Mesothelial cell of epicardium (in vitro differentiated cells): ENCODE measurements around the gene DPP6. TPM values are rescaled to one million over a fixed set of nuclear protein-coding genes. Genes with fewer than 3 reads are reported as not detected.

Source experiments
- DNase-seq, 2 experiments: peaks; one replicate each; pipeline ENCODE4 v3.0.0; 2021; ENCODE audit warnings: low spot score in 2 of 2; ENCODE audit not compliant: unreplicated experiment in 2 of 2
- H3K27ac Mint-ChIP-seq: 2 replicates; pipeline ENCODE4 v1.8.0; 2021; ENCODE audit warnings: mixed read lengths
- H3K27me3 Mint-ChIP-seq: 2 replicates; pipeline ENCODE4 v1.8.0; 2021; ENCODE audit warnings: low read depth, mixed read lengths
- H3K36me3 Mint-ChIP-seq: 2 replicates; pipeline ENCODE4 v1.8.0; 2021; ENCODE audit warnings: mixed read lengths
- H3K4me1 Mint-ChIP-seq: 2 replicates; pipeline ENCODE4 v1.8.0; 2021; ENCODE audit warnings: mixed read lengths
- H3K4me3 Mint-ChIP-seq: 2 replicates; pipeline ENCODE4 v1.8.0; 2021; ENCODE audit warnings: mild to moderate bottlenecking, moderate library complexity, mixed read lengths
- H3K9me3 Mint-ChIP-seq: 2 replicates; pipeline ENCODE4 v1.8.0; 2021; ENCODE audit warnings: mixed read lengths
- CTCF ChIP-seq: fragments of 200-600 bp; sonication (generic); IDR thresholded peaks from one replicate; pipeline ENCODE4 v1.5.0; 2021; ENCODE audit warnings: antibody characterized with exemption; ENCODE audit not compliant: unreplicated experiment
- total RNA-seq: library from RNA; stranded (reverse); gene quantifications from 3 replicates; pipeline ENCODE4 v1.2.1, GENCODE V29; 2021

The DPP6 gene
- total RNA-seq, 1 donor from 2014 or later: 0.09 TPM

DNA sequence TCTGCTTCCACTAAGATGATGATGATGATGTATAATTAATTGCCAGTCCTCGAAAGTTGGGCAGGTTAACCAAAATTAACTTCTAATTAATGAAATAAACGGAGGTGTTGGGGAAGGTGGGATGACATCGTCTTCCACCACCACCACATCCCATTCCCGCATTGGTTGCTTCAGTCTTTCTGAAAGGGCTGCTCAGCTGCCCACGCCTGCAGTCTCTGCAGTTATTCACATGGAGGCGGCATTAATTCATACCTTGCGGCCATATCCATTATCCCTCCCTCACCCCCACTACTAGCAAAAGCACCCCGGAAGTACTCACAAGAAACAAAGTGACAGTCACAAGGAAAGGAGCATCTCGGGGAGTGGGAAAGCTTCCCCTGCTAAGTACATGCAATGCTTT, 387.9 kb downstream of the DPP6 start:
- no peak overlapping the region for H3K4me3 Mint-ChIP-seq
- no peak overlapping the region for H3K27ac Mint-ChIP-seq
- H3K4me1 Mint-ChIP-seq: no peaks in the 10 kb centered on the region
- DNase-seq: no peak
- H3K36me3 Mint-ChIP-seq: no peaks in the 10 kb centered on the region
- H3K27me3 Mint-ChIP-seq: no peaks in the 10 kb centered on the region
- no peak for TF ChIP-seq CTCF
- no peaks in the 10 kb centered on the region for H3K9me3 Mint-ChIP-seq

- H3K36me3 Mint-ChIP-seq: no peaks in the 10 kb centered on the region
- no peaks in the 10 kb centered on the region for H3K4me1 Mint-ChIP-seq
- H3K4me3 Mint-ChIP-seq: no peak overlapping the region
- DNase-seq: no peak
- TF ChIP-seq CTCF: no peak
- H3K9me3 Mint-ChIP-seq: peaks cover 5% of the 10 kb centered on the region
- H3K27me3 Mint-ChIP-seq: no peaks in the 10 kb centered on the region
- no peak overlapping the region for H3K27ac Mint-ChIP-seq
Observed at GRCh38 chr7:154440651-154441050, 388.5 kb downstream of the DPP6 start.

GRCh38 chr7:154441811-154442210, 389.6 kb downstream of the DPP6 start:
- Mint-ChIP-seq H3K4me1 (no peaks in the 10 kb centered on the region), H3K36me3 (no peaks in the 10 kb centered on the region), H3K27ac (no peak overlapping the region), H3K9me3 (peaks cover 14% of the 10 kb centered on the region), H3K27me3 (no peaks in the 10 kb centered on the region), H3K4me3 (no peak overlapping the region)
- DNase-seq: no peak
- TF ChIP-seq CTCF: no peak

DNA sequence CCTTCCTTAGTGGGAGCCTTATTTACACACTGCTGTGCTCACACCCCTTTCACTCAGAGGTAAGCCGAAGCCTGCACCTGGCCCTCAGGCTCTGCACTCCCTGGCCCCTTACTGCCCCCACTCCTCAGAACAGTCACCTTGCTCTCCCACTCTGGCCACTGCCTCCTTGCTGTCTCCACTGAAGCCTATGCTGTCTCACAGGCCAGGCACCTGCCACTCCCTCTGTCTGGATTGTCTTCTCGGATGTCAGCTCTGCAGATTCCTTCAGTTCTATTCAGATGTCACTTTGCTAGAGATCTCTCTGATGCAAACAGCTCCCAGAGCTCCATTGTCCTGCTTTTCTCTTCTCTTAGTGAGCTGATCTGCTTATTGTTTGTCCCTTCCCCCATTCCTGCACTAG, 390.7 kb downstream of the DPP6 start:
- Mint-ChIP-seq H3K36me3 (no peaks in the 10 kb centered on the region), H3K4me1 (no peaks in the 10 kb centered on the region), H3K27ac (no peak overlapping the region), H3K9me3 (peaks cover 21% of the 10 kb centered on the region), H3K4me3 (no peak overlapping the region), H3K27me3 (no peaks in the 10 kb centered on the region)
- TF ChIP-seq CTCF: no peak
- no peak for DNase-seq

DNA sequence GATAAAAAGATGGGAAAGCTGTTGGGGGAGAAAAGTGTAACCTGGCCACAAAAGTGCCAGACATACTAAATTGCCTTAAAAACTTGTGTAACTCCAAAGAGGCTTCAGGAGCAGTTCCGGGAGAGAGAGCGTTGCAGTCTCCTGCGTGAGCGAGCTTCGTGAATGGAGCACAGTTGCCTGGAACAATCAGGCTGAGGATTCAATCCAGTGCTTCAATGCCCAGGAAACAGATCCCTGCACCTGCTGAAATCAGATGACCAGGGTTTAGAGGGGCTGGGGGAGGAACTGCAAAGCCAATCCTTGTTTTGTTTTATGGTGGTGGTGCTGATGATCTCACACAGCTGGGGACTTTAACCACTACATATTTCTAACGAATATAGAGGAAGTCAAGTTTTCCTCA, 398.3 kb downstream of the DPP6 start:
- no peak overlapping the region for H3K27ac Mint-ChIP-seq
- TF ChIP-seq CTCF: no peak

More for the DNA sequence above, 398.3 kb downstream of the DPP6 start:
- no peaks in the 10 kb centered on the region for H3K27me3 Mint-ChIP-seq
- H3K4me3 Mint-ChIP-seq: no peak overlapping the region
- H3K36me3 Mint-ChIP-seq: no peaks in the 10 kb centered on the region
- DNase-seq: no peak
- H3K9me3 Mint-ChIP-seq: peaks cover 30% of the 10 kb centered on the region
- H3K4me1 Mint-ChIP-seq: no peaks in the 10 kb centered on the region
